COLO829 (cell line): ENCODE results near the gene DCAF17.

ENCODE experiments used
- DNase-seq: peaks from one replicate; pipeline ENCODE4 v3.0.0; 2012; ENCODE audit warnings: low spot score

The DCAF17 gene, protein sequence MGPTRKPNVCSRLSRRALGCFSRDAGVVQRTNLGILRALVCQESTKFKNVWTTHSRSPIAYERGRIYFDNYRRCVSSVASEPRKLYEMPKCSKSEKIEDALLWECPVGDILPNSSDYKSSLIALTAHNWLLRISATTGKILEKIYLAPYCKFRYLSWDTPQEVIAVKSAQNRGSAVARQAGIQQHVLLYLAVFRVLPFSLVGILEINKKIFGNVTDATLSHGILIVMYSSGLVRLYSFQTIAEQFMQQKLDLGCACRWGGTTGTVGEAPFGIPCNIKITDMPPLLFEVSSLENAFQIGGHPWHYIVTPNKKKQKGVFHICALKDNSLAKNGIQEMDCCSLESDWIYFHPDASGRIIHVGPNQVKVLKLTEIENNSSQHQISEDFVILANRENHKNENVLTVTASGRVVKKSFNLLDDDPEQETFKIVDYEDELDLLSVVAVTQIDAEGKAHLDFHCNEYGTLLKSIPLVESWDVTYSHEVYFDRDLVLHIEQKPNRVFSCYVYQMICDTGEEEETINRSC

DNA sequence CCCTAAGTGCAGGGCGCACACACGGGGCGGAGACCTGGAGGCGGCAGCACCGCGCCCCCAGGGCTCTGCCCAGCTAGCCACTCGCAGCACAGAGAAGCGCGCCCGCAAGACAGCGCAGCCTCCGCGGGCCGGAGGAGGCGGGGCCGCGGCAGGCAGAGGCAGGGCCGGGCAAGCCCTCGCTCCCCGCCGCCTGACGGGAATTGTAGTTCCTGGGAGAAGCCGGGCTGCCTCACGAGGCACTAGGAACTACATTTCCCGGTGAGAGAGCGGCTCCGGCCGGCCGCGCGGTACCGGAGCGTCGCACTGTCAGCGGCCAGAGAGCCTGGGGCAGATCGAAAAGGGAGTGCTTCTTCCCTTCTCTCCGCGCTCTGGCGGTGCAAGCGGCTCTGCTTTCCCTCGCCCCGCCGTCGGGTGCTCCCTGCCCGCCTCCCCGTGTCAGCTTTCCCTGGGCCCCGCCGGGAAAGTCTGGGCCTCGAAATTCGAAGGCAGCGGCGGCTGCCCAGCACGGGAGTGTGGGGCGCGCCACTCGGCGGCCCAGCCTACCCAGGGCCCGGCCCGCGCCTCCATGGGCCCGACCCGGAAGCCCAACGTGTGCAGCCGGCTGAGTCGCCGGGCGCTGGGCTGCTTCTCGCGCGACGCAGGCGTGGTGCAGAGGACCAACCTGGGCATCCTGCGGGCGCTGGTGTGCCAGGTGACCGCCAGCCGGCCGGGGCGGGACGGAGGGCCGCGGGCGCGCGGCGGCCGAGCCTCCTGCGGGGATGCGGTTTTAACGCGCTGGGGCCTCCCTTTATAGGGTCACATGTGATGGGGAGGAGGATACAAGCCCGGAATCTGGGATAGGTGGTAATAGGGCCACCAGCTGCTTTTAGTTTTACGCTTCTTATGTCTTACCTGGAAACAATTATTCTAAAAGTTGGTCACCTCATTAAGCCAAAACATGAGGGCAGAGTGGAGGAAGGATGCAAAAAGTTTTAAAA lies at the start of gene DCAF17:
DCAF17 (plus strand) TSS at position 214 of the 977 bp plus-strand sequence; CDS start at position 566, 352 bp downstream.
- DNase-seq = peak; percentile 73

DNA sequence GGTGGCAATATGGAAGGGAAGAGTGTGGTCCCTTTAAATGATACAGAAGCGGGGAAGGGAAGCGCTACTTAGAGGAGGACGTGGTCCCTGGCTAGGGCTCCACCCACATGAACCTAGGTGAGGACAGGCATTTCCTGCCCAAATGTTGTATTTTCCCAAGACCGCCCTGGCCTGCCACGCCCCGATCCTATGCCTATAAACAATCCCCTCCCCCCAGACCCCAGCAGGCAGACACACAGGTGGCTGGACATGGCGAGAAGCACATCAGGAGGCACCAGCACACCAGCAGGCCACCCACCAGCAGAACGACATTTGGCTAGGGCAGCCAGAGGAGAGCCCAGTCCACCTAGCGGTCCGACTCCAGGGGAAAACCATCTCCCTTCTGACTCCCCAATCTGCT lies 47.4 kb upstream of the DCAF17 start:
- no peak for DNase-seq

DNA sequence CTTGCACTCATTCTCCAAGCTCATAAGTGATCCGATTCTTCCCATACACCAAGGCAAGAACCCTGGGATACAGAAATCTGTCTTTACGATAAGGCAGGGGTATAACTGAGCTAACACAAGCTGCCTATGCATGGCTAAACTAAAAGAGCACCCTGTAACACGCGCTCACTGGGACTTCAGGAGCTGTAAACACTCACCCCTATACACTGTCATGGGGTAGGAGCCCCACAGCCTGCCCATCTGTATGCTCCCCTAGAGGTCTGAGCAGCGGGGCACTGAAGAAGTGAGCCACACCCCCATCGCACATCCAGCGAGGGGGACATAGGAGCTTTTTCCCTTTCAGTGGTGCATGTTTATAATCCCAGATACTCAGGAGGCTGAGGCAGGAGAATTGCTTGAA lies 47.0 kb upstream of the DCAF17 start:
- no peak for DNase-seq

DNA sequence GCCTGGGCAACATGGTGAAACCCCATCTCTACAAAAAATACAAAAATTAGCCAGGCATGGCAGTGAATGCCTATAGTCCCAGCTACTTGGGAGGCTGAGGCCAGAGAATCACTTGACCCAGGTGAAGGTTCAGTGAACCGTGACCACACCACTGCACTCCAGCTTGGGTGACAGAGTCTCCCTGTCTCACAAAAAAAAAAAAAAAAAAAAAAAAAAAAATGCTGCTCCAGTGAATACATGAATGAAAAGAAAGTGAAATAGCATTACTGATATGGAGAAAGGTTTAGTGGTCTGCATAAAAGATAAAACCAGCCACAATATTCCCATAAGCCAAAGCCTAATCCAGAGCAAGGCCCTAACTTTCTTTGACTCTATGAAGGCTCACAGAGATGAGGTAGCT lies 44.7 kb upstream of the DCAF17 start:
- no peak for DNase-seq

DNA sequence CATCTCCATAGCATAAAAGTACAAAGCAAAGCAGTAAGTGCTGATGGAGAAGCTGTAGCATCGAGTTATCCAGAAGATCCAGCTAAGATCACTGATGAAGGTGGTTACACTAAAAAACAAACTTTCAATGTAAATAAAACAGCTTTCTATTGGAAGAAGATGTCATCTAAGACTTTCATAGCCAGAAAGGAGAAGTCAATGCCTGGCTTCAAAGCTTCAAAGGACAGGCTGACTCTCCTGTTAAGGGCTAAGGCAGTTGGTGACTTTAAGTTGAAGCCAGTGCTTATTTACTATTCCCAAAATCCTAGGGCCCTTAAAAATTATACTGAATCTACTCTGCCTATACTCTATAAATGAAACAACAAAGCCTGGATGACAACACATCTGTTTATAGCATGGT lies 44.2 kb upstream of the DCAF17 start:
- no peak for DNase-seq

DNA sequence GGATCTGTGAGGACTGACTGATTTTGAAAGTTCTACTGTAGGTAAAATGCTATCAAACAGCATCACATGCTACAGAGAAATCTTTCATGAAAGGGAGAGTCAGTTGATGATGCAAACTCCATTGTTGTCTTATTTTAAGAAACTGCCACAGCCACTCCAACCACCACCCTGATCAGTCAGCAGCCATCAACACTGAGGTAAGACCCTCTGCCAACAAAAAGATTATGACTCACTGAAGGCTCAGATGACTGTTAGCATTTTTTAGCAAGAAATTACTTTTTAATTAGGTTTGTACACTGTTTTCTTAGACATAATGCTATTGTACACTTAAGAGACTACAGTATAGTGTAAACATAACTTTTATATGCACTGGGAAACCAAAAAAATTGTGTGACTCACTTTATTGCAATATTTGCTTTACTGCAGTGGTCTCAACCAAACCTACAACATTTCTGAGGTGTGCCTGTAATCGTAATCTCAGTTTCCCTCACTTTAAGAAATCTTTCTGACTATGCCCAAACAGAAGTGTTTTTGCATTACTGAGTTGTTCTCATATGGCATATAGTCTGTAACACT lies 43.0 kb upstream of the DCAF17 start:
- DNase-seq = no peak

DNA sequence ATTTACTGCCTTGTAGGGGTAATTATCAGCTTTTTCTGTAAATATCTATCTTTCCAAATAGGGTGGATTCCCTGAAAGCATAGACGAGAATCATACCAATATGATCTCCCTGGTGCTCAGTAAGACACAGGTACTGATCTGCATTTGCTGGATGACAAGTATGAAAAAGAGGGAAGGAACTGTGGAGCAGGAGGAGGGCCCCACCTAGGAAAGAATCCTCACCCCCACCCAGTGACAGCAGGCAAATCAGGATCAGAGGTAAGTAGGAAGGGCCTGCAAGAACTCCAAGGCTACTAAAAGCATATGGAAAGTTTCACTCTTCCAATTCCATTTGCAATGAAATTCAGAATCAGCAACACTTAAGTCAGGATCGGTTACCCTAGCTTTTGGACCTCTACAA lies 42.5 kb upstream of the DCAF17 start:
- DNase-seq = no peak

DNA sequence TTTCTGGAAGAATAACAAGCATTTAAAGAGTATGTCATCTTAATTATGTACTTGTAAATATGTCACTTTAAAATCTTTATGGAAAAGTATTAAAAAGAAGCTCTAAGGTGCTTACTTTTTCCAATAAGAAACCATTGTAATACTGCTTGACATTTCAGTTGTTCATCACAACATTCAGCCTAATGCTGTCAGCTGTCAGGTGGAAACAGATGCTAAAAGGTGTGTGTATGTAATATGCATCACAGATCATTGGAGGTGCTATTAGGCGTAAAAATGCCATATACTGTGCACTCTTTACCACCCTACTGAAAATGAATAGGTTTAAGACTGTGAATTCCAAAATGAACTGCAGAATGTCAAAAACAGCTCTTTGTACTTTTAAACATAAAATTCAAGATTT lies 40.5 kb upstream of the DCAF17 start:
- DNase-seq = no peak

DNA sequence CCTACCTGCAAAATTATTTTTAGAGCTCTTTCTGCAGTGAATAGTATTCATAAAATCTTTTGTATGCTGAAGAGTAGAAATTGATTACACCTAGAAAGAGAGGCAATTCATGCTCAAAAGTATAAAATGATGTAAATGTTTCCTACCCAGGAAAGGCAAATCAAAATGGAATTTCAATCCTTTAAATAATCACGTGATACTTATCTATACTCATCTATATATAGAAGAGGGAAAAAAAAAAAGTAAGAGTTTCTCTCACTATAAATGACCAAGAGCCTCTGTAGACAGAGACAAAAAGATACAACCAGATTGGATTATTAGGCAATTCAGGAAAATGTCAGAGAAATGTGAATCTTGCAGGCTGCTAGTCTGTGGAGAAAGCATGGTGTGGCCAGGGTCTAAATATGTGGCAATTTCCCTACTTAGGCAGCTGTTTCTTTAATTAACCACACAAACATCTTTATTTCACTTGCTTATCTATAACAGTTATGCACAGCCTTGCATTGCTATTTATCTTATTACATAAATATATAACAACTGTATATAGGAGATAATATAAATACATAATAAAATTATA lies 39.8 kb upstream of the DCAF17 start:
- DNase-seq = no peak

DNA sequence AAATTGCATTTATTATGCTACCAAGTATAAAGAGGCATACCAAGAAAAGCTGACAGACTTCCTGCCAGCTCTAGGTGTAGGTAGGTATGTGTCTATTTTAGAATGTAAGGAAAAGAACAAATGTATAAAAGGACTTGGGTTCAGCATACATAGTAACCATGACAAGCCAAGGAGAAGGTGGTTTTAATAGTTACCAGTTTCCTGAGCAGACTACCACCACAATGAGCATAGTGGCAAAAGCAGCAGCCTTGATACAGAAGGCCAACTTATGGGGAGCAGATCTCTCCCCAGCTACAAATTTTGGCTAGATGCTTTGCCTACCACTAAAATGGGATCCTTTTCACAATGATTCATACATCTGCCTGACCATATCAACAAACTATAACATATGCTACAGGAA lies 34.7 kb upstream of the DCAF17 start:
- no peak for DNase-seq

DNA sequence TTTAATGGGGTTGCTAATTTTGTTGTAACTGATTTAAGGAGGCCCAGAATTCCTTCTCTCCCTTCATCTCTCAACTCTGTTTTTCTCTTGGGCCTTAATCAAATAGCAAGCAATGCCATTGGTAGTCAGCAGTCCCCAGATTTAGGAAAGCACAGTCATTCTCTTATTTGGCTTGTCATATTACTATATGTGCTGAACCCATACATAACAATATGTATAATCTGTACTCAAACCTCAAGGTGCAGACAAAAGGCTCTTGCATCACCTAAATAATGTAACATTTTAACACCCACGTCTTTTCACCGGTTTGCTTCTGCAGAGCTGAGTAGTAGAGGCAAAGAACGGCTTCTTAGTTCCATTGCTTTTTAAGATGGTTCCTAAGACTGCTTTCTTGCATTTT lies 33.6 kb upstream of the DCAF17 start:
- no peak for DNase-seq

DNA sequence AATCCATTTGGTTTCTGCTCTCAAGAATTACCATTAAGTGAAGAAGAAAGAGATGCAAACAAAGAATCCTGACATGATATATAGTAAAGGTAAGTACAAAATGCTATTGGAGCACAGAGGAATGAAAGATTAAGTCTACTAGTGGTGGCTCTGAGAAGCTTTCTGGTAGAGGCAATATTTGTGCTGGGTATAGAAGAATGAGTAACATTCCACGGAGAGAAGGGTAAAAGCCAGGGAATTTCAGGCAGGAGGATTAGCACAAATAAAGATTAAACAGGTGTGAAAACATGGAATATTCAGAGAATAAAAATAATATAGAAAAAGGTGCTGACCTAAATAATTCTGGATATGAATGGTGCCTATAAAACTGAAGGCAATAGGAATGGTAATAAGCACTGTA lies 32.1 kb upstream of the DCAF17 start:
- DNase-seq = no peak

DNA sequence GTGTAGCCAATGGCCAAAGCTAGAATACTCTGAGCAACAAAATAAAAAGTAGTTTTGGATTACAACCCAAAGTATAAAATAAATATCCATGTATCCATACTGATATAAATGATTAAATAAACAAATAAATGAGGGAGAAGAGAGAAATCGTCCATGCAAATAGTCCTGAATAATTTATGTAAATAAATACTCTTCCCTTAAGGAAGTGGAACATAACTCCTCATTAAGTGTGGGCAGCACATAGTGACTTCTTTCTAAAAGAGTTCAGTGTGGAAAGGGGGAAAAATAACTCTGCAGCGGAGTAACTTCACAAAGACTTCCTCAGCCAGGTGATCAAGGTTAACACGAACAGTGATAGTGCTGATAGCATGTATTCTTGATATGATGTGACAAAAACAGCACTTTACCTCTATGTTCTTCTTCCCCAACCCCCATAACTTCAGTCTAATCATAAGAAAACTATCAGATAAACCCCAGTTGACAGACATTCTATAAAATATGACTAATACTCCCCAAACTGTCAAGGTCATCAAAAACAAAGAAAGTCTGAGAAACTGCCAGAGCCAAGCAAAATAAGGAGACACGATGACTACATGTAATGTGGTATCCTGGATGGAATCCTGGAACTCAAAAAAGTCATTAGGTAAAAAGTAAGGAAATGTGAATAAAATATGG lies 31.0 kb upstream of the DCAF17 start:
- DNase-seq = no peak

DNA sequence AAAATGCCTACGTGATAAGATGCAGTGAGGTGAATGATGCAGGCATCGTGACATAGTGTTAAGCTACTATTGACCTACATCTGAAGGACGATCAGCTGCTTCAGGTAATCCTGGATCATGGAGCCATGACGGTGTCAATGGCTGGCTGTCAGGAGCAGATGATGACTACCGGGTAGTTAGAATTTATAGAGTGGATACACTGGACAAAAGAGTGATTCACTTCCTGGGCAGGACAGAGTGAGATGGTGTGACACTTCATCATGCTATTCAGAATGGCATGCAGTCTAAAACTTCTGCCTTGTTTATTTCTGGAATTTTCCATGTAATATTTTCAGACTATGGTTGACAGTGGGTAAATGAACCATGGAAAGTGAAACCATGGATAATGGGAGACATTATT lies 29.8 kb upstream of the DCAF17 start:
- DNase-seq = peak; percentile 50

DNA sequence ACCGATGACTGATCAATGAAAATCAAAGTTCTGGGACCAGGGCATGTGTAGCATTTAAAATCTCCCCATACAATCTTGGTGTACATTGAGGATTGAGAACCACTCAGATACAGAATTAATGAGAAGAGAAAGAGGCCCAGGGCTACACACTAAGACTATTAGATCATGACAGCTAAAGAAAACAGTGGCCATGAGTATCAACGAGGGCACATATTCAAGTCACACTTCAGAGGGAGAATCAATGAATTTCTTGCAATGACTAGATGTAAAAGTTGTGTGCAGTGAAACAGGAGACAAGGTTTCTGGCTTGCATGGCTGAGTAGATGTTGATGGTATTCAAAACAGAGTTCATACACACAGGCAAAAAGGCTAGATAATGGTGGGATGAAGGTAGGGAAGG lies 29.3 kb upstream of the DCAF17 start:
- no peak for DNase-seq

DNA sequence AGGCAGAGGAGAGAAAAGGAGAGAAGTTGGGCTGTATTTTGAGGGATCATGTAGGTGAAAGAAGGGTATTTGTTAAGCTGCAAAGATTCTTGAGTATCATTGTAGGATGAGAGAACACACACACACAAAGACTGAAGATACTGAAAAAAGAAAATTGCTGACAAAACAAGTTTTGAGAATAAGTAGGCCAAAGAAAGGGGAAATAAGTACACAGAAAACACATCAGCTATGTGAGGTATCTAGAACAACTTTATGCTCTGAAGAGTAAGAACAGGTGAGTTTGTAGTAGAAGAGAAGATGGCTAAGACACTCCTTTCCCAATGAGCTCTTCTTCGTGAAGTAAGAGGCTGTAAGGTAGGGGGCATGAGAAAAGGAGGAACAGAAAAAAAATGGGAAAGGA lies 28.5 kb upstream of the DCAF17 start:
- no peak for DNase-seq

DNA sequence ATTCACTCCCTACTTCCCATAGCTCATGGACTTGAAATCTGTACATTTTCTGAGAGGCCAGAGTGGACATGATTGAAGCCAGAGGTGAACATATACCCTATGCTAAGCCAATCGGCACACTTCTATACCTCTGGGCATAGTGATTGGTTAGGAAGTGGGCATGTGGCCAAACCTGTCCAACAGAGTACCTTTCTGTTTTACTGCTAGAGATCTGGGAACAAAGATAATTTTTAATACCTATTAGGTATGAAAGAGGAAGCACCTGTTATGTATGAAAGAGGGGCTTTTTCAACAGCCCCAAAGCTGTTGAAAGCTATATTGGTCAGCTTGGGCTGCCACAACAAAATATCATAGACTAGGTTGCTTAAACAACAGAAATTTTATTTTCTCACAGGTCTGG lies 28.0 kb upstream of the DCAF17 start:
- DNase-seq = no peak

DNA sequence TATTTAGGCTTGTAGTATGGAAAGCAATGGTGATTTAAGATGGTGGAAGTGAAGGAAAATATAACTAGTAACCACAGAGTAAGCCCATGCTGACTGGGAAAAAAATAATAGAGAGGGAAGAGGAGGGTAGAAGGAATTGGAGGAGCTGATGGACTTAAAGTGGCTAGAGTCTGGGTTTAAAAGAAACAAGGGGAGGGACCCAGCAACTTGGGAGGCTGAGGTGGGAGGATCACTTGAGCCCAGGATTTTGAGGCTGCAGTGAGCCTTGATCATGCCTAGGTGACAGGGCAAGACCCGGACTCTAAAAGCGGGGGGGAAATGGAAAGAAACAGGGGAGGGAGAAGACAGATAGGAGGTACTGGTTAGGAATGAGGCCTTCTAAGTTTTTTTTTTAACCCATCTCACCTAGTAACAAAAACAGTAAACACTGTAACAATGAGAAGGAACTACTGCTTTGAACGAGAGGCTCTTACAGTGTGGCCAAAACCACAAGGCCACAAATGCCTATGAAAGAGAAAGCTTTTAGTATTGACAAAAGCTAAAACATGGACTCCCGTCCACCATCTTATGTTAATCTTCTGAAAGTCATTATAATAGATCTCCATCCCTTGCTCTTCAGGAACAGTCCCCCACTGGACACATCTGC lies 26.9 kb upstream of the DCAF17 start:
- DNase-seq = no peak

DNA sequence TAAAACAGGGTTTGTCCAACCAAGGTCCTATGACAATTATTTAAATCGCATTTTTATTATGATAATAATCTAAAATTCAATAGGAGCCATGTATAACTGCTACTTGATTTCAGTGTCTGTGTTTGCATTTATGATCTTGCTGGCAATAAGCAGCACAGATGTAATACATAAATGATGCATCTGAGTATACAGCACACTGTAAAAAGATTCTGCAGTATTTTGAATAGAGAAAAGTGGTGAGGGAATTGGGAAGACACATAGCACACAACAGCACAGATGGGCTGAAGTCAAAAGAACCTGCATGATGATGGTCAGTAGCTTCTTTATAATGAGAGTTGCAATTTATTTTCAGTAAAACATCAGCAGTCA lies 26.4 kb upstream of the DCAF17 start:
- DNase-seq = no peak

DNA sequence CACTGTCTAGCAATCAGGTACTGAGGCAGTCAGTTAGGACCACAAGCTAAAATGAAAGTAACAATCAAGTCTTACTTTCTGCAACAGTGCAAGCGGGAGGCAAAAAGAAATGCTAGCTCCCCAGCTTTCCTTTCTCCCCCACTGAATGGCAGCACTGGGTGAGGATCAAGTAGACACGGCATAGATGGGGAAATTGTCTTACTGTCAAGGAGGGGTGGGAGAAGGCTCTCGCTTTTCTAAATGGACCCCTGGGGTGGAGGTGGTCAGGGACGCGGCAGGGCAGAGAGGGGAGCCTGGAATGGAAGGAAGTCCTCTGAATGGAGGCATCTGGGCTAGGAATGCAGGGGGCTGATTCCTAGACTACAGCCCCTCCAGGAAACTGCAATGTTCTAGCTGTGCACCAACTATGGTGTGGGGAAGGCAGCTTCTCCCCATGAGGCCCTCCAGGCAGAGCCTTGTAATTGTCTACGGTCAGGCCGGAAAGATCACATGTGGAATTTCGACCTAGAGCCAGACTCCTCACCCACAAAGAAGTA lies 24.5 kb upstream of the DCAF17 start:
- no peak for DNase-seq

DNA sequence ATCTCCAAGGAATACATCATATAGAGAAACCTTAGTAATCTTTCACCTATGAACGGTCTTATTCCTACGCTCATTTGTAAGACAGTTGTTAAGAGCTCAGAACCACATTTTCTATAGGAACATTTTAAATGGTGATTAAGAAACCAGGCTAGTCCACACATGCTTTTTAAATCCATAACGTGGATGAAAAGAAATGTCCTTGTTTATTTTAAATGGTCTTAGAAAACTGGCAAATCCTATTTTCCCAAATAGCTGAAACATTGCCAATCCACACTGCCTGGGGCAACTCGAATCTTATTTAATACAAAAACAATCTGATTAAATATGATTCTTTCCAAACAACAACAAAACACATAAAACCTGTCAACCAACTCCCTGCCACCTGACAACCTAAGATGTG lies 23.9 kb upstream of the DCAF17 start:
- no peak for DNase-seq
